ENCODE measurements around the gene LHPP.

GRCh38 chr10:124658591-124659242 lies 197.1 kb downstream of the LHPP start:
- no peak for TF ChIP-seq CTCF (IDR thresholded peaks at IDR 0.05)
- no peak for TF ChIP-seq POLR2A (IDR thresholded peaks at IDR 0.05)

Data from Peyer's patch (tissue), 4 donors.